HepG2 (cell line): ENCODE measurements around the gene SPACA6. TPM values are rescaled to one million over a fixed set of nuclear protein-coding genes. Genes with fewer than 3 reads are reported as not detected.

Experiments used
- ATAC-seq: fragments of 200-7000 bp; cut with Tn5 transposase; 3 replicates; pipeline ENCODE4 v1.9.1; 2020; ENCODE audit warnings: mild to moderate bottlenecking, moderate library complexity
- BruUV-seq: library from RNA; stranded (reverse); fragments of 400-500 nt; replicated peaks from 2 replicates; lab custom pipeline; 2021; lab: Mats Ljungman, UMichigan
- CTCF ChIA-PET: fragments of 300-600 bp; formaldehyde crosslinking; extraction: SDS; loops from one replicate; lab custom pipeline; 2021; ENCODE audit warnings: low total read pairs, inconsistent platforms, low intra/inter-chr PET ratio; lab: Yijun Ruan, JAX
- POLR2A ChIA-PET: fragments of 350-600 bp; sonication (Branson Sonifier 250); formaldehyde crosslinking; loops from one replicate; lab custom pipeline; 2020; ENCODE audit warnings: antibody characterized with exemption, inconsistent platforms; lab: Yijun Ruan, JAX
- DNase-seq: peaks from one replicate; pipeline ENCODE4 v3.0.0-alpha.2; 2015; ENCODE audit warnings: low spot score
- FAIRE-seq: peaks from 3 replicates; lab custom pipeline; 2011; peaks lifted over from hg19 to GRCh38; lab: Jason Lieb, UNC
- H2AFZ ChIP-seq: one replicate; pipeline ENCODE4 v1.6.1; 2011; ENCODE audit warnings: low read length, inconsistent platforms
- H3K27ac ChIP-seq: fragments of 300-600 bp; 3 replicates; pipeline ENCODE4 v1.8.0; 2011; ENCODE audit warnings: mixed run types, mild to moderate bottlenecking, mixed read lengths, low read length, inconsistent platforms; ENCODE audit not compliant: insufficient read depth; ENCODE audit errors: extremely low read length
- H3K27me3 ChIP-seq, 2 experiments: fragments of 200-600 bp in 1 of 2; 2 replicates in 1 of 2; 3 replicates in 1 of 2; pipeline versions ENCODE4 v1.6.0 to v1.8.0; 2011; ENCODE audit warnings: low read length in 2 of 2, mild to moderate bottlenecking in 2 of 2, moderate library complexity in 2 of 2, inconsistent platforms in 1 of 2; ENCODE audit not compliant: insufficient read depth in 2 of 2, control insufficient read depth in 1 of 2
- H3K36me3 ChIP-seq, 2 experiments: fragments of 200-600 bp in 1 of 2; replicated peaks in 1 of 2; 2 replicates in 1 of 2; 3 replicates in 1 of 2; pipeline versions ENCODE4 v1.5.1 to v1.8.0; 2011; ENCODE audit warnings: low read length in 2 of 2, inconsistent platforms in 1 of 2; ENCODE audit not compliant: insufficient read depth in 2 of 2, control insufficient read depth in 1 of 2
- H3K4me1 ChIP-seq: 2 replicates; pipeline ENCODE4 v1.5.1; 2012; ENCODE audit warnings: low read length, inconsistent platforms; ENCODE audit not compliant: insufficient read depth
- H3K4me2 ChIP-seq: 2 replicates; pipeline ENCODE4 v1.6.0; 2011; ENCODE audit warnings: low read depth, low read length, inconsistent platforms
- H3K4me3 ChIP-seq, 3 experiments: fragments of 200-600 bp in 1 of 3; sonication (generic), shearing (Covaris generic) in 1 of 3; replicated peaks in 1 of 3; 2 replicates each; pipeline ENCODE4 v1.5.1; 2011 to 2016; ENCODE audit warnings: low read length in 3 of 3, inconsistent platforms in 2 of 3, low read depth in 2 of 3, mild to moderate bottlenecking in 2 of 3, control low read depth in 1 of 3, mixed read lengths in 1 of 3; ENCODE audit not compliant: insufficient read depth in 1 of 3
- H3K79me2 ChIP-seq: one replicate; pipeline ENCODE4 v1.6.1; 2011; ENCODE audit warnings: low read length, inconsistent platforms; ENCODE audit not compliant: insufficient read depth
- H3K9ac ChIP-seq: 2 replicates; pipeline ENCODE4 v1.6.0; 2011; ENCODE audit warnings: mild to moderate bottlenecking, low read depth, low read length, inconsistent platforms; ENCODE audit not compliant: insufficient read depth
- H3K9me3 ChIP-seq: 2 replicates; pipeline ENCODE4 v1.5.1; 2012; ENCODE audit warnings: mild to moderate bottlenecking, low read length
- H4K20me1 ChIP-seq: 2 replicates; pipeline ENCODE4 v1.6.0; 2011; ENCODE audit warnings: inconsistent platforms, mild to moderate bottlenecking, low read length, moderate library complexity; ENCODE audit not compliant: insufficient read depth
- AGO1 ChIP-seq: fragments of 200-400 bp; formaldehyde crosslinking; IDR thresholded peaks from 2 replicates; pipeline ENCODE4 v1.6.1; 2017; ENCODE audit warnings: mild to moderate bottlenecking, low read depth, low read length, moderate library complexity; ENCODE audit not compliant: poor library complexity, severe bottlenecking
- CCAR2 ChIP-seq: fragments of 200-400 bp; formaldehyde crosslinking; optimal IDR thresholded peaks from 2 replicates; pipeline ENCODE3; 2018; ENCODE audit warnings: low read depth, mild to moderate bottlenecking, low read length, moderate library complexity
- EEA1 ChIP-seq: sonication (generic); formaldehyde crosslinking; IDR thresholded peaks from 2 replicates; pipeline ENCODE4 v1.5.1; 2020; ENCODE audit warnings: mild to moderate bottlenecking, missing genetic modification reagents, borderline replicate concordance
- KAT7 ChIP-seq: IDR thresholded peaks from 2 replicates; pipeline ENCODE4 v1.6.1; 2018; ENCODE audit warnings: borderline replicate concordance, missing compliant biosample characterization
- NBN ChIP-seq: fragments of 450-650 bp; conservative IDR thresholded peaks from 2 replicates; pipeline ENCODE4 v1.6.1; 2017
- RFXAP ChIP-seq: sonication (generic); formaldehyde crosslinking; IDR thresholded peaks from 2 replicates; pipeline ENCODE4 v1.4.0; 2020; ENCODE audit warnings: missing genetic modification reagents, borderline replicate concordance
- SRSF9 ChIP-seq: fragments of 200-400 bp; formaldehyde crosslinking; IDR thresholded peaks from 2 replicates; pipeline ENCODE4 v1.6.1; 2018; ENCODE audit warnings: borderline replicate concordance, mild to moderate bottlenecking, low read depth, low read length; ENCODE audit not compliant: insufficient read depth, poor library complexity, severe bottlenecking
- ZNF143 ChIP-seq: sonication (generic); formaldehyde crosslinking; IDR thresholded peaks from 2 replicates; pipeline ENCODE4 v1.4.0; 2020; ENCODE audit warnings: missing genetic modification reagents
- ZNF567 ChIP-seq: sonication (generic); formaldehyde crosslinking; IDR thresholded peaks from 2 replicates; pipeline ENCODE4 v1.8.1; 2023; ENCODE audit warnings: mild to moderate bottlenecking, missing genetic modification reagents, borderline replicate concordance
- ZNF605 ChIP-seq: sonication (generic); formaldehyde crosslinking; IDR thresholded peaks from 2 replicates; pipeline ENCODE4 v1.8.0; 2022; ENCODE audit warnings: mild to moderate bottlenecking, missing genetic modification reagents
- WGBS: methylation state at CpG from one replicate; pipeline ENCODE4 v1.1.6; 2017; ENCODE audit warnings: low lambda C conversion rate; 5-methylcytosine and 5-hydroxymethylcytosine counted together
- in situ Hi-C: cut with HindIII; loops from 2 replicates; pipeline ENCODE4 v1.10.0; 2017; ENCODE audit warnings: low pct_unique_long_range_greater_than_20kb; ENCODE audit not compliant: extremely low pct_ligation_motif_present
- intact Hi-C: fragments of 100-400 bp; cut with micrococcal nuclease; formaldehyde crosslinking; loops from one replicate; pipeline ENCODE4 v1.10.0; 2022; ENCODE audit not compliant: unreplicated experiment
- polyA plus RNA-seq, 8 experiments: library from polyadenylated mRNA; depleted of rRNA in 3 of 8; stranded (reverse) in 7 of 8; unstranded in 1 of 8; fragments of >200 nt; fragmentation: Illumina TruSeq in 4 of 8; extraction: Trizol in 4 of 8; gene quantifications; 2 replicates each; pipeline versions ENCODE4 v1.2.1 to v1.2.3, GENCODE V29; 2011 to 2016; ENCODE audit warnings: low read depth in 4 of 8, missing spikeins in 1 of 8, mixed read lengths in 1 of 8; ENCODE audit not compliant: insufficient read depth in 1 of 8
- total RNA-seq, 5 experiments: library from RNA; depleted of rRNA; stranded (reverse); fragments of >200 nt; fragmentation: Illumina TruSeq; extraction: Trizol; gene quantifications; 2 replicates each; pipeline ENCODE4 v1.2.3, GENCODE V29; 2016; ENCODE audit warnings: low read depth in 1 of 5
- TF ChIP-seq, protein P1 (sequence below): sonication (generic); formaldehyde crosslinking; IDR thresholded peaks from 2 replicates; pipeline ENCODE4 v1.8.0; 2022; ENCODE audit warnings: mild to moderate bottlenecking, missing genetic modification reagents
- TF ChIP-seq, protein P2 (sequence below): sonication (generic); formaldehyde crosslinking; IDR thresholded peaks from 2 replicates; pipeline ENCODE4 v1.4.0; 2020; ENCODE audit warnings: low read depth, mild to moderate bottlenecking, missing genetic modification reagents
- TF ChIP-seq, protein P3 (sequence below): sonication (generic); formaldehyde crosslinking; IDR thresholded peaks from 2 replicates; pipeline ENCODE4 v1.5.0; 2020; ENCODE audit warnings: mild to moderate bottlenecking, missing genetic modification reagents

The SPACA6 gene
- total and polyA plus RNA-seq, 2 of the 13 experiments (the other 11 are each of a cell fraction or from before 2014, with no cell fraction given): 1.4 to 2.2 TPM

DNA sequence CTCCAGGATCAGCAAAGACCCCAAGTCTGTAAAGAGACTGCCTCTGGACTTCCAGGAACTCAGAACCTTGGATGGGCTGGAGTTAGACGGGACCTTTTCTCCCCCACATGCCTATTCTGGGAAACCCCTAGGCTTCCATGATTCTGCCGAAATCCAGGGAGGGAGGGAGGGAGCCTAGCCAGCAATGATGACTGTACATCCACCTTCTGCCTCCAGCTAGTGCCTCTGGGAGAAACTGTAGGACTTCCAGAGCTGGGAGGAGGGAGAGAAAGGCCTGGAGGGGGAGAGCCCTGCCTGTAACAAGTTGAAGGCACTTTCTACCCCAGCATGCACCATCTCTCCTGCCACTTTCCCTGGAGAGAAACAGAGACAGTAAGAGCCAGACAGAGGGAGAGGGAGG lies 36.7 kb downstream of the SPACA6 start:
- no peak for TF ChIP-seq EEA1 (CRISPR knock-in tag)
- TF ChIP-seq AGO1: no peak
- no peak for TF ChIP-seq ZNF143 (CRISPR knock-in tag)
- no peak for TF ChIP-seq CCAR2
- TF ChIP-seq, protein P1, sequence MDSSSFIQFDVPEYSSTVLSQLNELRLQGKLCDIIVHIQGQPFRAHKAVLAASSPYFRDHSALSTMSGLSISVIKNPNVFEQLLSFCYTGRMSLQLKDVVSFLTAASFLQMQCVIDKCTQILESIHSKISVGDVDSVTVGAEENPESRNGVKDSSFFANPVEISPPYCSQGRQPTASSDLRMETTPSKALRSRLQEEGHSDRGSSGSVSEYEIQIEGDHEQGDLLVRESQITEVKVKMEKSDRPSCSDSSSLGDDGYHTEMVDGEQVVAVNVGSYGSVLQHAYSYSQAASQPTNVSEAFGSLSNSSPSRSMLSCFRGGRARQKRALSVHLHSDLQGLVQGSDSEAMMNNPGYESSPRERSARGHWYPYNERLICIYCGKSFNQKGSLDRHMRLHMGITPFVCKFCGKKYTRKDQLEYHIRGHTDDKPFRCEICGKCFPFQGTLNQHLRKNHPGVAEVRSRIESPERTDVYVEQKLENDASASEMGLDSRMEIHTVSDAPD (CRISPR knock-in tag): no peak
- no peaks in the 10 kb centered on the region for H3K36me3 ChIP-seq
- no peaks in the 10 kb centered on the region for H3K79me2 ChIP-seq
- H3K4me3 ChIP-seq: no peak overlapping the region
- WGBS: 14% methylated on average over 1 of the region's 2 CpGs
- no peak overlapping the region for H3K4me2 ChIP-seq
- H3K27ac ChIP-seq: no peak overlapping the region
- H3K9me3 ChIP-seq: no peaks in the 10 kb centered on the region
- H3K27me3 ChIP-seq: peaks cover 0 to 13% of the 10 kb centered on the region in 2 experiments
- no TSS peak for BruUV-seq
- intact Hi-C loops (no loop called here), in situ Hi-C loops (no loop called here)
- H3K4me1 ChIP-seq: no peaks in the 10 kb centered on the region
- FAIRE-seq: no peak
- no peak overlapping the region for H3K9ac ChIP-seq
- ChIA-PET POLR2A (no interaction called here), CTCF (no interaction called here)
- DNase-seq: no peak
- no peak for ATAC-seq
- H2AFZ ChIP-seq: no peak overlapping the region
- H4K20me1 ChIP-seq: no peaks in the 10 kb centered on the region

DNA sequence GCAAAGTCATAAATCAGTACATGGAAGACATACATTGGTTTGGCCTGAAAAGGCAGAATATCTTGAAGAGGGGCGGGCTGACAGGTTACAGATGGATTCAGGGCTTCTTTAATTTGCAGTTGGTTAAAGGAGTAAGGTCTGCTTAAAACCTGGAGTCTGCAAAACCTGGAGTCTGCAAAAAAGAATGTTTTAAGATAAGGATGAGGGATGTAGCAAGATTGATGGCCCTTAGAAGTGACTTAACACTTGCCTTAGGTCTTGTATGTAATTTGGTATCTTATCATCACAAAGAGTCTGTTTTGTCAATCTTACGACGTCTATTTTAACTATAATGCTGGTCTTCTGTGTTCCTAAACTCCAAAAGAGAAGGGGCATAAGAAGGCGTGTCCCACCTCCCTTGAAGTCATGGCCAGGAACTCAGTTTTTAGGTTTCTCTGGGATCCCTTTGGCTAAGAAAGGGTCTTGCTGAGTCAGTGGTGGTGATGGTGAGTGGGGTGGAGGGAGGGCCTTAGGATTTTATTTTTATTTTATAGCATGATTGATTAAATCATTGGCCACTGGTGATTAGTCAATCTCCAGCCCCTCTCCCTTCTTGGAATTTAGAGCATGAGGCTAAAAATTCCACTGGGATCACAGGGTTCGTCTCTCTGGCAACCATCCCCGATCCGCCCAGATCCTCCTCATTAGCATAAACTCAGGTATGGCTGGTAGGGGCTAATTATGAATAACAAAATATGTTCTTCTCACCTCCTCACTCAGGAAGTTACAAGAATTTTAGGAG lies 40.8 kb downstream of the SPACA6 start:
- Histone ChIP-seq H3K79me2 (no peaks in the 10 kb centered on the region), H3K4me2 (no peak overlapping the region), H3K27me3 (no peaks in the 10 kb centered on the region; a peak in 3 of 5 replicates), H3K9me3 (no peaks in the 10 kb centered on the region), H2AFZ (no peak overlapping the region), H3K36me3 (no peaks in the 10 kb centered on the region), H4K20me1 (no peaks in the 10 kb centered on the region), H3K4me1 (no peaks in the 10 kb centered on the region), H3K27ac (no peak overlapping the region), H3K9ac (no peak overlapping the region), H3K4me3 (no peak overlapping the region)
- FAIRE-seq (no peak), ATAC-seq (no peak), DNase-seq (no peak)
- in situ Hi-C loops (no loop called here), intact Hi-C loops (no loop called here)
- BruUV-seq: no TSS peak
- ChIA-PET CTCF (no interaction called here), POLR2A (no interaction called here)
- 31% methylated on average over 7 of the region's 7 CpGs for WGBS
- TF ChIP-seq KAT7 (CRISPR knock-in tag) (no peak), ZNF605 (CRISPR knock-in tag) (no peak), ZNF567 (CRISPR knock-in tag) (no peak), RFXAP (CRISPR knock-in tag) (no peak), SRSF9 (no peak), NBN (no peak)
- TF ChIP-seq, protein P2, sequence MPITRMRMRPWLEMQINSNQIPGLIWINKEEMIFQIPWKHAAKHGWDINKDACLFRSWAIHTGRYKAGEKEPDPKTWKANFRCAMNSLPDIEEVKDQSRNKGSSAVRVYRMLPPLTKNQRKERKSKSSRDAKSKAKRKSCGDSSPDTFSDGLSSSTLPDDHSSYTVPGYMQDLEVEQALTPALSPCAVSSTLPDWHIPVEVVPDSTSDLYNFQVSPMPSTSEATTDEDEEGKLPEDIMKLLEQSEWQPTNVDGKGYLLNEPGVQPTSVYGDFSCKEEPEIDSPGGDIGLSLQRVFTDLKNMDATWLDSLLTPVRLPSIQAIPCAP (CRISPR knock-in tag): no peak
- TF ChIP-seq, protein P3, sequence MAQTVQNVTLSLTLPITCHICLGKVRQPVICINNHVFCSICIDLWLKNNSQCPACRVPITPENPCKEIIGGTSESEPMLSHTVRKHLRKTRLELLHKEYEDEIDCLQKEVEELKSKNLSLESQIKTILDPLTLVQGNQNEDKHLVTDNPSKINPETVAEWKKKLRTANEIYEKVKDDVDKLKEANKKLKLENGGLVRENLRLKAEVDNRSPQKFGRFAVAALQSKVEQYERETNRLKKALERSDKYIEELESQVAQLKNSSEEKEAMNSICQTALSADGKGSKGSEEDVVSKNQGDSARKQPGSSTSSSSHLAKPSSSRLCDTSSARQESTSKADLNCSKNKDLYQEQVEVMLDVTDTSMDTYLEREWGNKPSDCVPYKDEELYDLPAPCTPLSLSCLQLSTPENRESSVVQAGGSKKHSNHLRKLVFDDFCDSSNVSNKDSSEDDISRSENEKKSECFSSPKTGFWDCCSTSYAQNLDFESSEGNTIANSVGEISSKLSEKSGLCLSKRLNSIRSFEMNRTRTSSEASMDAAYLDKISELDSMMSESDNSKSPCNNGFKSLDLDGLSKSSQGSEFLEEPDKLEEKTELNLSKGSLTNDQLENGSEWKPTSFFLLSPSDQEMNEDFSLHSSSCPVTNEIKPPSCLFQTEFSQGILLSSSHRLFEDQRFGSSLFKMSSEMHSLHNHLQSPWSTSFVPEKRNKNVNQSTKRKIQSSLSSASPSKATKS (CRISPR knock-in tag): no peak
